Right atrium auricular region (tissue), 2 donors: ENCODE data around the gene FKBP5. TPM values are rescaled to one million over a fixed set of nuclear protein-coding genes. Genes with fewer than 3 reads are reported as not detected.
"Not testable (repeated sequence)": the region's sequence is repeated elsewhere in the genome, so short reads cannot be mapped to it uniquely, and the experiment has no call there.

Experiments used
- DNase-seq: peaks from one replicate; pipeline ENCODE4 v3.0.0-alpha.2; 2019; ENCODE audit warnings: low spot score
- H3K27ac ChIP-seq, 2 donors: fragments of 200-600 bp; sonication (generic); 1 replicate in 1 of 2; 2 replicates in 1 of 2; pipeline ENCODE4 v1.5.1; 2016 to 2019
- H3K27me3 ChIP-seq, 2 donors: fragments of 200-600 bp; sonication (generic); one replicate each; pipeline versions ENCODE4 v1.5.1 to v1.6.0; 2017 to 2019
- H3K36me3 ChIP-seq: fragments of 200-600 bp; sonication (generic); one replicate; pipeline ENCODE4 v1.5.1; 2016
- H3K4me1 ChIP-seq, 2 donors: fragments of 200-600 bp; sonication (generic); one replicate each; pipeline versions ENCODE4 v1.5.1 to v1.6.0; 2017 to 2019
- H3K4me3 ChIP-seq, 2 donors: fragments of 200-600 bp; sonication (generic); 1 replicate in 1 of 2; 2 replicates in 1 of 2; pipeline ENCODE4 v1.5.1; 2017 to 2019; ENCODE audit warnings: mild to moderate bottlenecking in 1 of 2, moderate library complexity in 1 of 2
- H3K9me3 ChIP-seq, 2 donors: fragments of 200-600 bp; sonication (generic); one replicate each; pipeline ENCODE4 v1.5.1; 2019
- CTCF ChIP-seq, 2 donors: fragments of 200-600 bp; sonication (generic); IDR thresholded peaks; one replicate each; pipeline ENCODE4 v1.5.1; 2019; ENCODE audit warnings: antibody characterized with exemption in 2 of 2
- total RNA-seq, 2 donors: library from RNA; depleted of rRNA; stranded (reverse); fragments of >200 nt; gene quantifications; one replicate each; pipeline ENCODE4 v1.1.0, GENCODE V29; 2016

The FKBP5 gene
- total RNA-seq, 2 donors from 2014 or later: 135 TPM

GRCh38 chr6:35544769-35545361 lies 143.8 kb downstream of the FKBP5 start:
- Histone ChIP-seq H3K27me3 (no peaks in the 10 kb centered on the region), H3K27ac (no peak overlapping the region), H3K36me3 (no peaks in the 10 kb centered on the region), H3K9me3 (peaks cover 0 to 3% of the 10 kb centered on the region in 2 donors), H3K4me1 (no peaks in the 10 kb centered on the region), H3K4me3 (no peak overlapping the region)
- DNase-seq: no peak
- no peak for TF ChIP-seq CTCF (IDR thresholded peaks at IDR 0.05)

- H3K27me3 ChIP-seq: no peaks in the 10 kb centered on the region
- no peak overlapping the region for H3K27ac ChIP-seq
- DNase-seq: no peak
- H3K9me3 ChIP-seq: no peaks in the 10 kb centered on the region
- no peaks in the 10 kb centered on the region for H3K36me3 ChIP-seq
- no peaks in the 10 kb centered on the region for H3K4me1 ChIP-seq
- no peak for TF ChIP-seq CTCF (IDR thresholded peaks at IDR 0.05)
- no peak overlapping the region for H3K4me3 ChIP-seq
Measured at GRCh38 chr6:35543459-35544193, 145.1 kb downstream of the FKBP5 start.

GRCh38 chr6:35541836-35542235 lies 146.9 kb downstream of the FKBP5 start:
- Histone ChIP-seq H3K9me3 (no peaks in the 10 kb centered on the region), H3K4me3 (no peak overlapping the region), H3K4me1 (no peaks in the 10 kb centered on the region), H3K27me3 (no peaks in the 10 kb centered on the region), H3K27ac (no peak overlapping the region), H3K36me3 (no peaks in the 10 kb centered on the region)
- TF ChIP-seq CTCF (IDR thresholded peaks at IDR 0.05): no peak
- DNase-seq: no peak

GRCh38 chr6:35539223-35539622 lies 149.5 kb downstream of the FKBP5 start:
- H3K4me1 ChIP-seq: no peaks in the 10 kb centered on the region
- H3K27me3 ChIP-seq: no peaks in the 10 kb centered on the region
- no peaks in the 10 kb centered on the region for H3K36me3 ChIP-seq
- H3K27ac ChIP-seq: no peak overlapping the region
- no peak for TF ChIP-seq CTCF (IDR thresholded peaks at IDR 0.05)
- H3K9me3 ChIP-seq: no peaks in the 10 kb centered on the region
- no peak overlapping the region for H3K4me3 ChIP-seq
- DNase-seq: no peak

- not testable (repeated sequence) for DNase-seq, H3K9me3 ChIP-seq, H3K36me3 ChIP-seq, H3K27me3 ChIP-seq, H3K4me3 ChIP-seq, H3K4me1 ChIP-seq, H3K27ac ChIP-seq
Measured at GRCh38 chr6:35535847-35536246, 152.9 kb downstream of the FKBP5 start.

GRCh38 chr6:35534407-35535170 lies 154.1 kb downstream of the FKBP5 start:
- Histone ChIP-seq H3K36me3 (no peaks in the 10 kb centered on the region), H3K27me3 (no peaks in the 10 kb centered on the region), H3K4me3 (no peak overlapping the region), H3K4me1 (no peaks in the 10 kb centered on the region), H3K9me3 (no peaks in the 10 kb centered on the region), H3K27ac (no peak overlapping the region)
- TF ChIP-seq CTCF (IDR thresholded peaks at IDR 0.05): no peak
- DNase-seq: no peak
